ENCODE results near the gene G3BP2.

DNA sequence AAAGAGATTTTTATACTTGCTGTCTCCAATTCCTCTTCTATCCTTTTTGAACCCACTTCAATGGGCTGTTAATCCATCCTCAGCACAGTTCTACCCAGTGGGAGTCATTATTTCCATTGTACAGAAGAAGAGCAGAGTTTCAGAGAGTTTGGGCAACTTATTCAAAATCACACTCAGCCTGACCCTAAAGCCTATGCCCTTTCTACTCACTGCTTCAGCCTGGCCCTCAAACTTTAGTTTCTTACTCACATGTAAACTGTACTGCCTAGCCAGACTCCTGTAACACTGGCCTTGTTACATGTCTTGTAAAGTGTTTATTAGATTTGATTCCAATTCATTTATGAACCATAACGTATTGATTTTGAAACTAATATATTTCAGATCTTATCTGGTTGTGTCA is 26.1 kb upstream of the G3BP2 start:
- TF ChIP-seq, protein P1, sequence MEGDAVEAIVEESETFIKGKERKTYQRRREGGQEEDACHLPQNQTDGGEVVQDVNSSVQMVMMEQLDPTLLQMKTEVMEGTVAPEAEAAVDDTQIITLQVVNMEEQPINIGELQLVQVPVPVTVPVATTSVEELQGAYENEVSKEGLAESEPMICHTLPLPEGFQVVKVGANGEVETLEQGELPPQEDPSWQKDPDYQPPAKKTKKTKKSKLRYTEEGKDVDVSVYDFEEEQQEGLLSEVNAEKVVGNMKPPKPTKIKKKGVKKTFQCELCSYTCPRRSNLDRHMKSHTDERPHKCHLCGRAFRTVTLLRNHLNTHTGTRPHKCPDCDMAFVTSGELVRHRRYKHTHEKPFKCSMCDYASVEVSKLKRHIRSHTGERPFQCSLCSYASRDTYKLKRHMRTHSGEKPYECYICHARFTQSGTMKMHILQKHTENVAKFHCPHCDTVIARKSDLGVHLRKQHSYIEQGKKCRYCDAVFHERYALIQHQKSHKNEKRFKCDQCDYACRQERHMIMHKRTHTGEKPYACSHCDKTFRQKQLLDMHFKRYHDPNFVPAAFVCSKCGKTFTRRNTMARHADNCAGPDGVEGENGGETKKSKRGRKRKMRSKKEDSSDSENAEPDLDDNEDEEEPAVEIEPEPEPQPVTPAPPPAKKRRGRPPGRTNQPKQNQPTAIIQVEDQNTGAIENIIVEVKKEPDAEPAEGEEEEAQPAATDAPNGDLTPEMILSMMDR (IDR thresholded peaks at IDR 0.05; ENCODE audit: borderline replicate concordance, extremely low read depth, low read length, poor library complexity, severe bottlenecking) = no peak
- TF ChIP-seq EZH2 (IDR thresholded peaks at IDR 0.05; ENCODE audit: borderline replicate concordance, low read depth, low read length, severe bottlenecking) = no peak

All from DND-41 (cell line).